Right renal pelvis (tissue), 4 donors: ENCODE data around the gene OR52E4. TPM values are rescaled to one million over a fixed set of nuclear protein-coding genes. Genes with fewer than 3 reads are reported as not detected.

Source experiments
- DNase-seq, 4 donors: peaks; one replicate each; pipeline ENCODE4 v3.0.0-alpha.2; 2013; ENCODE audit warnings: low read depth in 4 of 4, low spot score in 3 of 4, missing footprints in 1 of 4
- polyA plus RNA-seq, 4 donors: library from polyadenylated mRNA; unstranded; fragments of 120-200 nt; gene quantifications; one replicate each; pipeline ENCODE4 v1.2.1, GENCODE V29; 2013; ENCODE audit not compliant: insufficient read length in 4 of 4

OR52E4 gene
- under 1 TPM in 1 of 4 donors, not detected in 3; 0.03 TPM for polyA plus RNA-seq

DNA sequence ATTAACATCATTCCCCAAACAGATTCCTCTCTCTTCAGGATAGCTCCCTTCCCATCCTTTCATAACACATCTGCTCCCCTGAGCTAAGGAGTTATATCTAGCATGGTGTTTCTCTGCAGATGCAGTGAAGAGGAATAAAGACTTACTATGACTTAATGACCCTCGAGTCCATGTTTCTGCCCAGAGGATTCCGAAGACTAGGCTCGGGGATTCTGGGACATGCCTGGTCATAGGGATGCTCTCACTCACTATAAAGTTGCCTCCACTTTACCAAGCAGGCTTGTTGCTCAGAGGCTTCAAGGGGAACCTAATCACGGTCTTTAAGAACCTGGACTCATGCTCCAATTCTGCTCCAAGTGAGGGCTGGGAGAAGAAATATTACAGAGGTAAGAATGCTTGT, at the start of gene OR52E4:
OR52E4 (plus strand) TSS at position 301 of the 400 bp plus-strand sequence. CDS start 3,664 bp downstream, outside the sequence.
- no peak for DNase-seq

DNA sequence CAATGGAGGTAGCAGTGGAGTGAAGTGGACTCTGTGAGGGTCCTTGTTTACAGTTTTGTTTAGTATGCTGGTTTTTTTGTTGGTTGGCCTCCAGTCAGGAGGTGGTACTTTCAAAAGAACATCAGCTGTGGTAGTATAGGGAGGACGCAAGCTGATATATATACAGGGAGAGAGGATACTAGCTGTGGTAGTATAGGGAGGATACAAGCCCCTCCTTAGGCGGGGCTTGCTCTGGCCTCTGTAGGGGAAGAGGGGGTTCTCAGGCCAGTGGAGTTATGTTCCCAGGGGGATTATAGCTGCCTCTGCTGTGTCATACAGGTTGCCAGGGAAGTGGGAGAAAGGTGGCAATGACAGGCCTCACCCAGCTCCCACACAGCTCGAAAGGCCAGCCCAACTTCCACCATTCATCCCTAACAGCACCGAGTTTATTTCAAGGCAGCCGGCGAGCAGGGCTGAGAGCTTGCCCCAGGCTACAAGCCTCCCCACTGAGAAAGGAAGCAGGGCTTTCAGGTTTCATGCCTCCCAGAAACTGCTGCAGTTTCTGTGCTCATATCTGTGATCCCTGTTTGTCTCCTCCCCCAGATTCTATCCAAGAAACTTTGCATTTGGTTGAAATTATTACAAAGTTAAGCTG, 49.1 kb upstream of the OR52E4 start:
- no peak for DNase-seq

DNA sequence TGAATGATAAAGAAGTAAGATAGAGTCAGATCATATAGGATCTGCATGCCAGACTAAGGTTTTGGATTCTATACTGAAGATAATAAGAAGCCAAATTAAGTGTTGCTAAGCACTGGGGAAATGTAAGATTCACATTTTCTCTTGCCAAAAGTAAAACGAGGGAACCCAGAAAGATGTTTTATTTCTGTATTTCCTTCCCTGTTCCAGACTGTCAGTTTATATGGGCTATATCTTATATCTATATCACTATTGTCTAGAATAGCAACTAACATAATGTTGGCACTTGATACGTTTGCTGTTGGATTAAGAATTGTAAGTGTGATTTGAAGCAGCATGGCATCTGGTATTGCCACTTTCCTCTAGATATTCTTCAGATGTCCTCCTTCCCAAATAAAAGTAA, 47.0 kb upstream of the OR52E4 start:
- no peak for DNase-seq

DNA sequence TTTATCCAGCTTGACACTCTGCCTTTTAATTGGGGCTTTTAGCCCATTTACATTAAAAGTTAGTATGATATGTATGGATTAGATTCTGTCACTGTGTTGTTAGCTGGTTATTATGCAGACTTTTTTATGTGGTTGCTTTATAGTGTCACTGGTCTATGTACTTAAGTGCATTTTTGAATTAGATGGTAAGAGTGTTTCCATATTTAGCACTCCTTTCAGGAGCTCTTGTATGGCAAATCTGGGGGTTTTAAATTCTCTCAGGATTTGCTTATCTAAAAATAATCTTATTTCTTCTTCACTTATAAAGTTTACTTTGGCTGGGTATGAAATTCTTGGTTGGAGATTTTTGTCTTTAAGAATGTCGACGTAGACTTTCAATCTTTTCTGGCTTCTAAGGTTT, 42.7 kb upstream of the OR52E4 start:
- DNase-seq, result no peak

DNA sequence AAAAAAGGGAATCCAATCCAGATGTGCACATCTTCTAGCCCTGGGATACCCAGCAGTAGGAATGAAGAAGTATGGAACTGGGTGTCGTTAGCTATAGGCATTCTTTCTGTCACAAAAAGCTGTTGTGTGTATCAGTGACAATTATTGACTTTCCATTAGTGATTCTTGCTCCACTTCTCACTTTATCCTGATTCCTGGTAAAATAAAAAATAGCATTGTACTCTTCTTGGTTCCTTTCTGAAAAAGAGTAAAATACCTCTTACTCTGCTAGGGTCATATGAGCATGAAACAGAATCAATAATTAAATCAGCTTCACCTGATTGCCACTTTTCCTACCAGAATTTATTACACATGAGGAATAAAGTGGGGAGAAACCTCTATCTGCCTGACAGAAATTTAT, 38.6 kb upstream of the OR52E4 start, which contains the start of gene OR52E6:
OR52E6 (minus strand) TSS at position 101 of the 400 bp plus-strand sequence; CDS start at position 101, 0 bp downstream.
- no peak for DNase-seq

DNA sequence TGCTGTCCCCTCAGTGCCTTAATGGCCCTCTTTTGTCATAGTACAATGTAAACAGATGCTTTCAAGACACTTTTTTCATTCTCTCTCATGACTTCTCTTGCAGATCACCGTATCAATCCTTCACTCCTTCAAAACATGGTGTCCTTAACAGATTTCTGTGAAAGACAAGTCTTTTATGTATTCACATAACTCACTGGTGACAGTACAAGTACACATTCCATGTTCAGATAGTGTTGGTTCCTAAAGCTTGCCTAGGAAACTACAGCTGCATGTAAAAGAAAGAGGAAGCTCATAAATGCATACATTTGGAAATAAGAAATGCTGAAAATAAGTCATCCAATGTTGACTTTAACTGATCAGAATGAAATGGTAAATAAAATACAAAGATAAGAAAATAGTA, 33.7 kb upstream of the OR52E4 start:
- DNase-seq, result no peak

DNA sequence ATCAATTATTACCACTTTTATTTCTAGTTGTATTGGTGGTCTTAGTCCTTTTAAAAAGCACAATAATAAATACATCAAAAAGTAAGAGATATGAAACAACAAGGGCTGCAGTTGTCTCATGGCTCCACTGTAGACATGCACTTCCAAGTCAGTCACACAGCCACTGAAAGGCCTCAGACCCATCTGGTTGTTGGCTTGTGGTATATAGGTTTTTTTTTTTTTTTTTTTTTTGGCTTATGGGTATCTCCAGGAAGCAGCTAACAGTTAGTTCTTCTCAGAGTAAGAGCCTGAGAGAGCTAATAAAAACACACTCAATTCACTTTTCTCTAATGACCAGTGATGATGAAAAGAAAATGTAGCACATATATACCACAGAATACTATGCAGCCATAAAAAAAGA, 32.7 kb upstream of the OR52E4 start:
- DNase-seq, result no peak

DNA sequence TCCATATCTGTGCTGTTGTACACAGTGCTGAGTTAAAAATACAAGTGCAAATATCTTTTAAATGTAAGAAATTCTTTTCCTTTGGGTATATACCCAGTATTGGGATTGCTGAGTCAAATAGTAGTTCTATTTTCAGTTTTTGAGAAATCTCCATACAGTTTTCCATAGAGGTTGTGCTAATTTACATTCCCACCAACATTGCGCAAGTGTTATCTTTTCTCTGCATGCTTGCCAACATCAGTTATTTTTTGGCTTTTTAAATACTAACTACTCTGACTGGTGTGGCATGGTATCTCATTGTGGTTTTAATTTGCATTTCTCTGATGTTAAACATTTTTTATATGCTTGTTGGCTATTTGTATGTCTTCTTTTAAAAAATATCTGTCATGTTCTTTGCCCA, 29.4 kb upstream of the OR52E4 start:
- DNase-seq, result no peak

DNA sequence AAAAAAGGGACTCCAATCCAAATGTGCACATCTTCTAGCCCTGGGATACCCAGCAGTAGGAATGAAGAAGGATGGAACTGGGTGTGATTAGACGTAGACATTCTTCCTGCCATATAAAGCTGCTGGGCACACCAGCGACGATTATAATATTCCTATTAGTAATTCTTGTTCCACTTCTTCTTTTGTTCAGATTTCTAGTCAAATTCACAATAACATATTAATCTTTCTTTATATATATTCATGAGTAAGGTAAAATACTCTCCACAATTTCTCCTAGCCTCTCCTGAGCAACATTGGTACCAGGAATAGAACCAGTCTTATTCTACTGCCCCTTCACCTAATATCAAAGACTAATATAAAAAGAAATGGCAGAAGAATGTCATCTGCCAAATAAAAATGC, 22.8 kb upstream of the OR52E4 start, which contains the start of gene OR52E8:
OR52E8 (minus strand) TSS at position 101 of the 400 bp plus-strand sequence; CDS start at position 101, 0 bp downstream.
- no peak for DNase-seq

DNA sequence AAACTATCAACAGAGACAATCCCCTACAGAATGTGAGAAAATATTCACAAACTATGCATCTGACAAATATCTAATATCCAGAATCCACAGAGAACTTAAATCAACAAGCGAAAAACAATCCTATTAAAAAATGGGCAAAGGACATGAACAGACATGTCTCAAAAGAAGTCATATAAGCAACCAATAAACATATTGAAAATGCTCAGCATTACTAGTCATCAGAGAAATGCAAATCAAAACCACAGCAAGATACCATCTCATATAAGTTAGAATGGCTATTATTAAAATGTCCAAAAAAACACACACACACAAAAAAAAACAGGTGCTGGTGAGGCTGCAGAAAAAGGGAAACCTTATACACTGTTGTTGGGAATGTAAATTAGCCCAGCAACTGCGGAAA, 14.6 kb upstream of the OR52E4 start:
- no peak for DNase-seq

DNA sequence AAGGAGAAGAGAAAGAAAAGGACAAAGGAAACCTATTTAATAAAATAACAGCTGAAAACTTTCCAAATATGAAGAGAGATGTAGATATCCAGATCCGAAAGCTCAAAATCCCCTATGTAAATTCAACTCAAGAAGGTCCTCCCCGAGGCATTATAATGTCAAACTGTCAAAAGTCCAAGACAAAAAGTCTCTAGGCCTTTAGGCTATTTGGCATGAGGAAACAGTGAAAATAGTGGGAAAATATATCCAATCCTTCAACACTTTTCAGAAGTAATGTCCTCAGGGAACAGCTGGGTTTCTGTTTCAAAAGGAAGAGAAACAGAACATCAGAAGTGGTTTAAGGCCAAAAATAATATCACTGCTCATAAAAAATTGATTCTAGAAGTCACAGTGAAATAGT, 1.9 kb upstream of the OR52E4 start:
- DNase-seq, result no peak

DNA sequence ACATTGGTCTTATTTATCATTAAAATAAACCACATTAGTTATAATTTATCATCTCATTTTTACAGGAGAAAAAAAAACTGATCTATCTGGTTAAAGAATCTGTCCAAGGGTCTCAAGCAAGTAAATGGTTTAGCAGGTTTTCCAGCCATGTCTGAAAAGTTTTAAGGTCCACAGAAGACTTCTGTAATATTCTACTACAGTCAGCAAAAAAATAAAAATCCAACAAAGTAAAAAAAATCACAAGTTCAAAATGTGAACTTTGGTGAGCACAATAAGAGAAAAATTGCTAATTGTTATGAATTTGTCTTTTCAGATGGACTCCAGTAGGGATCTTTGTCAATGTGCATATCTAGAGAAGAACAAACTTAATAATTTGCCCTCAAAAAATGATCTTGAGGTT, 1.3 kb downstream of the OR52E4 start:
- no peak for DNase-seq

DNA sequence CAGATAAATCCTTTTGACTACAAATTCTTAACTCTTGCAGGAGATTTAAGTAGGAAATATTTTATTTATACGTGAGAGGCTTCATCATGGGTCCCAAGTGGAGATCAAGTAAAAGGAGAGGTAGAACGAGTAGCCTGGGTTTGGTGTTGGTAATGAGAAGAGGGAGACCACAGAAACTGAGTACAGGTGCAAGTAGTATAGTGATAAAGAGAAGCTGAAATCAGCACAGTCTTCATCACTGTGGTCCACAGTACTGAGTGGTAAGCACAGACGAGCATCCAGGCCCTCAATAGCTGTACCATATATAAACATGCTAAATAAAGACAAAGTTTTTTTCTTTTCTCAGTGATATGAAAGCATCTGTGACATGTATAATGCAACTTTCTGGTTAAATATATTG, 6.7 kb downstream of the OR52E4 start:
- DNase-seq, result no peak

DNA sequence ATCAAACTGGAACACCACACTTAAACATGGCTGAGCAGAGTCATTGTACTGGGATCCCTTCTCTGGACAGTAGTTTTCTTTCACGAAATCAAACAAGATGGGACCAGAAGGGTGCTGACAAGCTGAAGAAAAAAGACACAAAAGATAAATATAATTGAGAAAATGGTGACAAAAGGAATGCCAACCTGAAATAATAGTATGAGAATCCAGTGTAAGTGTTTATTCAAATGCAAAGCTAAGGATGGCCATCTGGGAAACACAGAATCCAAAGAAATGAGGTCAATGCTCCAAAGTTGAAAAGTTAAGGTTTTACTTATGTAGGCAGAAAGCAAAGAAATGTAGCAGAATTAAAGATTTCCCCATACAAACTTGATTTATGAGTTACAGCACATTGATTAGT, 7.2 kb downstream of the OR52E4 start:
- no peak for DNase-seq

DNA sequence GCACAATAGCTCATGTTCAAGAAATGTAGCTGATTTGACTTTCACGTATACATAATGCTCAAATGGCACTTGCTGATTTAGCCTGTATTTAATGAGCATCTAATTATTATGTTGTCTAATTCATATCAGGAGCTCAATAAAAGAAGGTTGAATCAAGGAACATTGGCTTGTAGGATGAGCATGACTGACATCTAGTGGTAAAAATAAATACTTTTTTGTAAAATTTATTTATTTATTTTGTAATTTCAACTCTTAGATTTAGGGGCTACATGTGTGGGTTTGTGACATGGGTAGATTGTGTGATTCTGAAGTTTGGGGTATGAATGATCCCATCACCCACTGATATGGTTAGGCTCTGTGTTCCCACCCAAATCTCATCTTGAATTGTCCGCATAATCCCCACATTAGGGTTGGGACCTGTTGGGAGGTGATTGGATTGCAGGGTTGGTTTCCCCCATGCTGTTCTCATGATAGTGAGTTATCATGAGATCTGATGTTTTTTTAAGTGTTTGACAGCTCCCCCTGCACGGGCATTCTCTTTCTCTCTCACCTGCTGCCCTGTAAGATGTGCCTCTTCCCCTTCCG, 10.9 kb downstream of the OR52E4 start:
- DNase-seq, result no peak

DNA sequence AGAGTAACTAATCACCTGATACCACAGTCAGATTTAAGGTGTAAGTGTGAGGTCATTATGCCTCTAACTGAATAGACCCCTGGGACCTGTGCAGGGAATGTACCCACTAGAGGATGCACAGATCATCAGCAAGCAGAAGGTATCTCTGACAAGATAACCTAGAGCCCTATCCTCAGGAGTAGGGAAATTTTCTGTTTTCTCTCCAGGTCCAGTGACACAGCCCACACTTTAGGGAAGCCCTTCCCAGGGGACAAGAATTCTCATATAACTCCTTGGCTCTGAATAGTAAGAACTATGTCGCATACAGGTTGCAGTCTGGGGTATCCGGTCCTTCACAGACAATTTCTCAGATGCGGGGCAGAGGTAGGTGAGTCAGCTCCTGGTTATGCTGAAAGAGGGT, 12.5 kb downstream of the OR52E4 start, which contains the start of gene OR52E5:
OR52E5 (plus strand) TSS at position 301 of the 400 bp plus-strand sequence. CDS start 7,569 bp downstream, outside the sequence.
- DNase-seq, result no peak

DNA sequence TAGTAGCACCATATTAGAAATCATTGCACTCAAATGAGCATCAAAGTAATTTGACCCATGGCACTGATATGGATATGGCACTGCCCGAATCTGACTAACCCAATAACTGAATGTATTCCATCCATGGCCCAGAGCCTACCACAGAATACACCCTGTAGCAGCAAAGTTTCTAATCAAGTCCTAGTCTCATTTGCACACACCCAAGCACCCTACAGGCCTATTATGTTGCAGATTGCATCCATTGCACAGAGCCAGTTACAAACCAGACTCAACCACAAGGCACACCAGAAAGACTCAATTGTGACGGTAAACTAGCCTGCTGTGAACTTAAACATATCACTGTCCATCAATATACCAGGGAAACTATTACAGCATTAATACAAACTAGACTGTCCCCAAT, 19.1 kb downstream of the OR52E4 start:
- DNase-seq, result no peak

DNA sequence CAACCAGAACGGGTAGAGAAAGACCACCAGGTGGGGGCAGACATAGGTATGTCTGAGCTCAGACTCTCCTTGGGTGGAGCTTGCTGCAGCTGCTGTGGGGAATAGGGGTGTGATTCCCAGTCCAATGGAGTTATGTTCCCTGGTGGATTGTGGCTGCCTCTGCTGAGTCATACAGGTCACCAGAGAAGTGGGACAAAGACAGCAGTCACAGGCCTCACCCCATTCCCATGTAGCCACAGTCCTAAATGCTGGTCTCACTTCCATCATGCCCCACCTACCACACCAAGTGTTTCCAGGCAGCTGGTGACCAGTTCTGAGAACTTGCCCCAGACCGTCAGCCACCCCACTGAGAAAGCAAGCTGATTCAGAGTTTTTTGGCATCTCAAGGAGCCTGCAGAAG, 30.1 kb downstream of the OR52E4 start:
- DNase-seq, result no peak

DNA sequence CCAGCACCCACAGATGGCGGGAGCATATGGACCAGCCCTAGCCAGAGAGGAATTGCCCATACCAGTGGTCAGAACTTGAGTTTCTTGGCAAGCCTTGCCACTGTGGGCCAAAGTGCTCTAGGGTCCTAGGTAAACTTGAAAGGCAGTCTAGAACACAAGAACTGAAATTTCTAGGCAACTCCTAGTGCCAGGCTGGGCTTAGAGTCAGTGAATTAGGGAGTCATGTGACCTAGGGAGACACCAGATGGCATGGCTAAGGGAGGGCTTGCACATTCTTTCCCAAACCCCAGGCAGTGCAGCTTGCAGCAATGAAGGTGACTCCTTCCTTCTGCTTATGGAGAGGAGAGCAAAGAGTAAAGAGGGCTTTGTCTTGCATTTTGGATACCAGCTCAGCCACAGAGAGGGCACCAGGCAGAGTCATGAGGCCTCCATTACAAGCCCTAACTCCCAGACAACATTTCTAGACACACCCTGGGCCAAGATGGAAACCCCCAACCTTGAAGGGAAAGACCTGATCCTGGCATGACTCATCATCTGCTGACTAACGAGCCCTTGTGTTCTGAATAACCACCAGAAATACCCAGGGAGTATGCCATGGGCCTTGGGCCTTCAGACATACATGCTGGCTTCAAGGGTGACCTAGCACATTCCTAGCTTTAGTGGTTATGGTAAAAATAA, 42.5 kb downstream of the OR52E4 start:
- no peak for DNase-seq

DNA sequence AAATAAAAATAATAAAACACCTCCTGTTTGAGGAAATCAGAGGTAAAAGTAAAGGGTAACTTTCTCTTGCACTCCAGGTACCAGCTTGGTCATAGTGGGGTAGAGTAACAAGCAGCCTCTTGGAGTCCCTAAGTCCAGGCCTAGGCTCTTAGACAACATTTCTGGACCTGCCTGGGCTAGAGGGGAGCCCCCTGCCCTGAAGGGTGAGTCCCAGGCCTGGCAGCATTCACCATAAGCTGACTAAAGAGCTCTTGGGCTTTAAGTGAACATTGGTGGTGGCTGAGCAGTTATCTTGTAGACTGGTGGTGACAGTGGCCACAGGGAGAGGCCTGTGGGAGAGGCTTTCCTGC, 43.0 kb downstream of the OR52E4 start:
- no peak for DNase-seq

DNA sequence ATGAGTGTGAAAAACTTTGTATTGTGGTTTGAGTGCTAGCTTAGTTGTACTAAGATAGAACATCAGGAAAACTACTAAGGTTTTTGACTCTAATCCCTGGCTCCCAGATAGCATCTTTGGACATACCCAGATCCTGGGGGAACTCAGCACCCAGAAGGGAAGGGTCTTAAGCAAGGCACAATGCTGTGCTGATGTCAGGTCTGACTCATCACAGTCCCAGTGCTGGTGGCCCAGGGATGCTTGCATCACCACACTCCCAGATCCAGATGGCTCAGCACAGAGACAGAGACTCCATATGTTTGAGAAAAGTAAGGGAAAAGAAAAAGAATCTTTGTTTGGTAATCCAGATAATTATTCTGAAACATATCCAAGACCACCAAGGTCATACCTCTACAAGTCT, 43.4 kb downstream of the OR52E4 start:
- DNase-seq, result no peak

DNA sequence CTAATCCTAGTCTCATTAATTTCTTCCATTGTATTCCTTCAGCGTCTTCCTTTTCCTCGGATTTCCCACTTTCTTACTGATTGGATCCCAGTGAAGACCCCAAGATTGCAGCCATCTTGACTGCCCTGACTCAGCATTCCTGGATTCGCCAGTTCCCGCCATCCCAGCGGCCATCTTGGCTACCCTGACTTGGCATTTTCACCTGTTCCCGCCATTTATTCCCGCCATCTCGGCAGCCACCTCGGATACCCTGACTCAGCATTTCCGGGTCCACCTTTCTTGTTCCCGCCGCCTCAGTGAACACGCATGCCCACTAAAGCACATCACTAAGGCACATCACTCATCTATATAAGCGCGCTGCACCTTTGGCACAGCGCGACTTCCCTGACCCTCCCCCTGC, 47.8 kb downstream of the OR52E4 start:
- DNase-seq, result no peak
